Astrocyte of the hippocampus (primary cell): ENCODE results near the gene PACRG.
"Not testable (repeated sequence)": the region's sequence is repeated elsewhere in the genome, so short reads cannot be mapped to it uniquely, and the experiment has no call there.

Experiments used
- DNase-seq: peaks from one replicate; pipeline ENCODE4 v3.0.0; 2011; ENCODE audit warnings: low read depth, low spot score

PACRG gene

DNA sequence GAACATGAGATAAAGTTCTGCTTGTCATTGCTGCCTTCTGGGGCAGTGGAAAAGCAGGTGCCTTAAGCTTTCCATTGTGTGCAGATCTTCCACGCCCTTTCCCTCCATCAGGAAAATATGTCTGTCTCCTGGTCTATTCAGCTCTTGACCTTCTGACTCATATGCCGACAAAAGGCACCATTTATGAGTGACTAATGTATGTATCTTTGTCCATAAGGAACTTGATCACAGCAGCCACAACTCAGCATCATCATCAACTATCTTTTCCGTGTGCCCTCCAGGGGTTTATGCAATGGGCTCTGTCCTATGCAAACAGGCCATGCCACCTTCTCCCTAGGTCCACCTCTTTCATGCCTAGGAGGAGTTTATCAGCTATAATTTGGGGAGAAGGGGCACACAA is 584.1 kb downstream of the PACRG start:
- no peak for DNase-seq

DNA sequence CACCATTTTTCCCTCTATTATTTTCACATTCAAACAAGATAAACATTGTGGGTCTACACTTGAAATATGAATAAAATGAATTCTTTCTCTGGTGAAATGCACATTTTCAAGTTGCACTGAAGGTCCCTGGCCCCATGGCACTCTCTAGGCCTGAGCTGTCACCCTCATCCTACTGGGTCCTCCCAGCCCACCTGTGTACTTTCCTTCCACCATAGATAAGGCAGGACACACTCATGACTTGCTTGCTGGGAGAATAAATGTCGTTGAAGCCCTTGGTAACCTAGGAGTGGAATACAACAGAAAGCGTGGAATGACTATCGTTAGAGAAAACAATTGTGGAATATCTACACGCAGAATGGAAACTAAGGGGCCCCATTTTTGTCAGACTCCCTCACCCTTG is 585.8 kb downstream of the PACRG start:
- no peak for DNase-seq

DNA sequence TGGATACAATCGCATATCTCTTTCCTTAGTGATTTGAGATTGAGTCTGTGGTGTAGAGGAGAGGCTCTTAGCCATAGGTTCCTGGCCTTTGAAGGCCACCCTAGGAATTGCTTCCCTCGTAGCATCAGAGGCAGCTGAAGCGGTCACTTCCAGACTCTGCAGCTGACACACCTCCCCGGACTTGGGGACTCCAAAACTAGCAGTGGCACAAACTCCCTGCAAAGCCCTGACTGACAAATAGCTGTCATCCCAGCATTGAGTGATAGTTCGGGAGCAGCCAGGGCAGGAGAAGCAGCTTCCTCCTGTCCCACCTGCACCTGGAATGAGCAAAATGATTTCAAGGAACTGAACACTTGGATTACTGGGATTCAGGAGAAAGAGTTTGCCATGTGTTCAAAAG is 586.2 kb downstream of the PACRG start:
- DNase-seq = no peak

DNA sequence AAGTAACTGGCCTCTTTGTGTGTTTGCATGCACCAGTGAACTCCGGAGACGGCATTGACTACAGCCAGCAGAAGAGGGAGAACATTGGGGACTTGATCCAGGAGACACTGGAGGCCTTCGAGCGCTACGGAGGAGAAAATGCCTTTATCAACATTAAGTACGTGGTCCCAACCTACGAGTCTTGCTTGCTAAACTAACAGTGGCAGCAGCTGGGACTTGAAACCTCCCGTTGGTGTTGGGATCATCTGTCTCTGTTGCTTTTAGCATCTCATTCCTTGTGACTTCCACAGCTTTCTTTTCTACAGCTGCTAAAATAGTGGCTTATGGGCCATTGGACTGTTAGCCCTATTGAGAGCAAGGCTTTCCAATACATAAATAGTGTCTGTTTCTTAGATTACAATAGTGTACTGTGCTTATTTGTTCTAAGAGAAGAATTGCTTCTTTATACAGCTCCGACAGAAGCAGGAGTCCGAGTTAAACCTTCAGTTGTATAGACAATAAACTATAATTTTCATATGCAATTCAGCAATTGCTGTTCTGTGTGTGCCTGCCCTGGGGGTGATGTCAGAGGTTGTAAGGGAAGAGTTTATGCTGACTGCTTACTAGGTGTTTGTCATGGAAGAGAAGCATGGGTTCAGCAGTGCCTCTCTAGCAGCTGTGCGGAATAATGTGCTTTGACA is 587.2 kb downstream of the PACRG start:
- DNase-seq = peak; percentile 35

DNA sequence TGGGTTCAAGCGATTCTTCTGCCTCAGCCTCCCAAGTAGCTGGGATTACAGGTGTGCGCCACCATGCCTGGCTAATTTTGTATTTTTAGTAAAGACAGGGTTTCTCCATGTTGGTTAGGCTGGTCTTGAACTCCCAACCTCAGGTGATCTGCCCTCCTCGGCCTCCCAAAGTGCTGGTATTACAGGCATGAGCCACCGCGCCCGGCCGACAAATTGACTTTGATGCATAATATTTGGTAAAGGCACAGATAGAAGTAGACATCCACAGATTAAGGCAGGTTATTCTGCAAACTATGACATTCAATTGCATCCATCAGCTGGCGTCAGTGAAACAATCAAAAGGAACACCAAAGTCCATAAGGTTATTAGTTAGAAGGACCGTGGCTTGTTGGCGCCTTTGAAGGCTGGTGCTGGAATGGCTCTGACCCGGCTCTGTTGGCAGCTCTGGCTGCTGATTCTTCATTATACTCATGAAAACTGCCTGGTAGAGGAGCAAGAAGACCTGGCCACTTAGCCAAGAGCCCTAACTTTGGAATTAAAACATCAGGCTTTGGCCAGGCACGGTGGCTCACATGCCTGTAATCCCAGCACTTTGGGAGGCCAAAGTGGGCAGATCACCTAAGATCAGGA is 589.2 kb downstream of the PACRG start:
- DNase-seq = not testable (repeated sequence)

DNA sequence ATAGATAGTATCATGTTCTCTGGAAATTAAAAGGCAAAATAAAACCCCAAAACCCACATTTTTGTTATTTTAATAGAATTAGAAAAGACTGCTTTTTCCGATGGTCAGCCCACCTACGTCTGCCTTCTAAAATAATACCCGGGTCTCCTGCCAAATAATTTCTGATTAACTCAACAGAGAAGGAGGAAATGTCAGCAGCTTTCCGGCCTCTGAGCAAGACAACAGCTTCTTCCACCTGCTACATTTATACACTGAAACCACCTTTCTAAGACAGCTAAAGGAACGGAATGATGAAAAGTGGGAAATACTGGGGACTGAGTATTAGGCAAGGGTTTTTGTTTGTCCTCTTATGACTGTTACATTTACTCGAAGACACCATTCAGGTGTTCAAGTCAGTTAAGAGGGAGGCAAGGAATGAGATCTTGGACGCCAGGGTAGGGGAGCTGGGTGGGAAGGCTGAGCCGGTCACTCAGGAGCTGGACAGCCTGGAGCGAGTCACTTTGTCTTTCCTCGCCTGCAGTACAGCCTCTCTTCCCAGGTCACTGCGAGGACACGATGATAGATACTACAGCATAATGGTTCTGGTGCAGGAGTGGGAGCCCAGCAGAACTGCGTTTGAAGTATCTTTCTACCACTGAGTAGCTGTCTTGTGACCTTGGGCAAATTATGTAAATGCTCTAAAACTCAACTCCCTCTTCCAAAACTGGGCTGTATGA is 590.5 kb downstream of the PACRG start:
- DNase-seq = no peak

DNA sequence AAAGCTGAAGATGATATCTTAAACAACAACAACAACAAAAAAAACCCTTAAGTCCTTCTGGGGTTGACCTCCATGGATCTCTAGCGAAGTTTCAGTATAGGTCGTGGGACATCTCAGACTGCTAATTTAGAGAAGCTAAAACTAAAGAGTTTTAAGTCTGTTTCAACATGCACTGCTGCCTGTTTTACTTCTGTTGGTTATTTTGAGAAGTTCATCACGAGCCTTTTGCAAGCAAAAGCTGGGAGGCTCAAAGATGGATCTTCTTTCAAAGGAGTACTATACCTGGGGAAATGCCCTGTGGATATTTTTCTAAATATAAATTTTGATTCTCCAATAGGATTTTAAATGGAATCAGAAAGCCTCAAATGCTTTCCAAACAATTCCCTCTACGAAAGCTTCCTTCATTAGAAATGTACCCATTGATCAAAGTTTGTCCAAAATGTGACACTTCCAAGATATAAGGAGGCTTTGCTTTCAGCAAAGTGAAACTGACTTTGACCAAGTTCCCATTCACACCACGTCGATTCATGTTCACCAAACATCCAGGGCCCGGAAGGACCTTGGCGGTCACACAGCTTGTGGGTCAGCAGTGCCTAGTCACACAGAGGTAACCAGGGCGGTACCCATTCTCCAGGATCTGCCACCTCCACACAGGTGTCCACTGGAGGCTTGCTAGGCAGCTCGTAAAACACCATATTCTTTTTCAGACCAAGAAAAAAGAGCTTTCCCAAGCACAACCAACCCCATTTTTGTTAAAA is 592.0 kb downstream of the PACRG start:
- DNase-seq = no peak

DNA sequence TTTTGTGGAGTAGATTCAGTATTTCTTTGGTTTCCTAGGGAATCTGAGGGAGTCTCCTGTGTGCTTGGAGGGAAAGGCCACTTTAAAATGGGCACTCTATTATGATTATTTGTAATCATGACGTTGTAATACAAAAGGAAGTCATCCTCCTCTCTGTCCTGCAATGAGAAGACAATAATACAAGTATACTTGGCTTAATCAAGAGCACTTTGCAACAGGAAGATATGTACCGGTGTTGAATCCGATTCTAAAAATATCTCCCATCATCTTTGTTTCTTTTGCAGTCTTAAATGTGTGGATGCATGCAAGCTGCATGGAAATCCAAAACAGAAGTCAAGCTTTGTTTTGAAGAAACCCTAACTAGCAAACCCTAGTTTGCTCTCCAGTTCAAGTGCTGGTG is 592.6 kb downstream of the PACRG start:
- no peak for DNase-seq

DNA sequence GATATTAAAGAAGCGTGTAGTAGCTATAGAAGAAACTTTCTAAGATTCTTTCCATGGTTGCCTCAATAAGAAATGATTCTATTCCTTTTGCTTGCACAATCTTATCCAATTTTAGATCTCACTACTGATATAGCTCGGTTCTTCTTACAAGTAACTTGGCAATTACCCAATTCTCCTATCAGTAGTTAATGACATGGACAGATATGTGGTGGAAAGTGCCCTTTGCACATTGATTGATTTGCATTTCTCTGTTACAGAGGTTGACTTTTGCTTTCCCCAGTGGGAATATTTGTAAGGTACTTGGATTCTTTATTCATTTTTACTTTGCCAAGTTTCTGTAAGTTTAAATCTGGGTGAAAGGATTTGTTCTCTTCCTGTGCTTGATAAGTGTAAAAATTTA is 593.0 kb downstream of the PACRG start:
- no peak for DNase-seq

DNA sequence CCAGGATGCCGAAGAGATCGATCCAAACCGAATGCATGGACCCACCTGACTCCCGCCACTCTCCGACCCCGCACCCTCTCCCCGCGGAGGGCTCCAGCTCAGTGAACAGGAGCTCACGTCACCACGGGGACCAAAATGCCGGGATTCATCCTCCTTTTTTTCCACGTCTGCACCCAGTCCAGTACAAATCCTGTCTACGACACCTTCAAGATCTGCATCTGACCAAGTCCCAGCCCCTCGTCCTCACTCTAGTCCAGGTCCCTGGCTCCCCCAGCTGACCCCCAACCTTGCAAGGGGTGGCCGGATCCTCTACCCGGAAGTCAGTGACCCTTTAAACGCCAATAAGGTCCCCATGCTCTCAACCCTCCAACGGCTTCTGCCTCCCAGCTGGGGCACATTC is 593.9 kb downstream of the PACRG start:
- DNase-seq = no peak

DNA sequence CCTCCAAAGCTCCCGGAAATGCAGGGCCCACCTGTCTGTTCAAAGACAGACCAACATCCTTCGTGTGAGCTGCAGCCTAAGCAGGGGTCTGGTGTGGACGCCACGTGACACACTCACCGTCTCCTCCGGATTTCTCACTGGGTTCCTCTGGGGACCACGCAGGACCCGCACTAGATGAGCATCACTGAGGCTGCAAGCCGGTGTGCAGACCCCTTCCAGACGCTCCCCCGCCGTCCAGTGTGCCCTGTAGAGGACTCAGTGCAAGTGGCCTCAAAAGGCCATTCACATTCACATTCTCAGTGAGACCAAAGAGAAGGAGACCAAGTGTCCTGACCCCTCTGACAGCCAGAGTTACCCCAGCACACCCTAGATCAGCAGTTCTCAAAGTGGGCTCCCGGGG is 595.5 kb downstream of the PACRG start:
- DNase-seq = no peak

DNA sequence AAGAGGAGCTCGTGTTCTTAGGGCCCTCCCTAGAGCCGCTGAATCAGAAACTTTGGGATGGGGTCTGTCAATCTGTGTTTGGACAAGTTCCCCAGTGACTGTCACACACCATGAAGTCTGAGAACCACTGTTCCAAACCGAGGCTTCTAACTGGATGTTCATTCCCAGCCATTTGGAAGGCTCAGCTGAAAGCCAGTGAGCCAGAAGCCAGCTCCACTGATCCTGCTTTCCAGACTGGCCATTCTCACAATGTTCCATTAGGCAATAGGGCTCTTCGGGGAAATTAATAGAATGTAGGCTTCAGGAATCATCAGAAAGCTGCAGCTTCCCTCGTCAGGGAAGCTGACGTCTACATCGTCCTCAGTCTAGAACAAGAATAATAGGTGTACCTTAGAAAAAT is 595.9 kb downstream of the PACRG start:
- no peak for DNase-seq

DNA sequence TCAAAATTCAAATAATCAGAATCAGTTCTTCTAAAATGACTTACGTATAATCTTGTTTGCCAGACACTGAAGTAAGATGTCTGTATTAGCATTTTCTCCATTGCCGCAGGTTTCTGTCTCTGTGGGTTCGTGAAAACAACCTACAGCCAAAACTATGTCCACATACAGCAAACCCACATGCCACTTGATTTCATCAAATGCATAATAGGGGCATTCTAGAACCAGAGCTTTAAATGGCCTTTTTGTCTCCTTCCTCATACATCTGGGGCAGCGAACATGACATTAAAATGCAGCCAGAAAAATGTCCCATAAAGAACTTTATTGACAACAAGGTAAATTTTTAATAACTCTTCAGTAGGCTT is 596.5 kb downstream of the PACRG start:
- no peak for DNase-seq

DNA sequence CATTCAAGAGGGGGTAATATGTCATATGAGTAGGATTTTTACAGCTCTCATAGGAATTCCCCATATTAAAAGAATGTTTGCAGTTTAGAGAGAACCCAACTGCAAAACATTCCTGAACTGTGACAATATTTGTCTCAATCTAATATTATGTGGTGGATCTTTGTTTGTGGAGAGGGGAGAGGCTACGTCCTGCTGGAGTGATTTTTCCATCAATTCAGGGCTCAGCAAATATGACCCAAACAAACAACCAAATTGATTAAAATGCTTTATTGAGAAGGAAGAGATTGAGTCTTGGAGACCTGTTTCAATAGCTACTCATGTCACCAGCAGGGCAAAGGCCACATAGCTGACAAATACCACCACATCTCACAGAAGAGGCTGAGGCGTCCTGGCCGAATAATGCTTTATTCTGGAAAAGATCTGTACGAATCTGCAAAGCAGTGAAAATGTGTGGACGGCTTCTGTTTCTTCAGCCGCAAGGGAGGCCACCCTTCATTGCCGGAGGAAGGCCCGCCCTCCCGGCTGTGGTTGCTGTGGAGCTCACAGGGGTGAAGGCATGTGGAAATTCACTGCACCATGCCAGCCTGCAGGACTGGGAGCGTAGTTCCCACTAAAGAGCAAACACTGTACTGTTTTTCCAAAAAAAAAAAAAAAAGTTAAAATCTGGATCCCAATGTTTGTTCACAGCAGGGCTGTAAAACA is 597.1 kb downstream of the PACRG start:
- peak; percentile 89 for DNase-seq

DNA sequence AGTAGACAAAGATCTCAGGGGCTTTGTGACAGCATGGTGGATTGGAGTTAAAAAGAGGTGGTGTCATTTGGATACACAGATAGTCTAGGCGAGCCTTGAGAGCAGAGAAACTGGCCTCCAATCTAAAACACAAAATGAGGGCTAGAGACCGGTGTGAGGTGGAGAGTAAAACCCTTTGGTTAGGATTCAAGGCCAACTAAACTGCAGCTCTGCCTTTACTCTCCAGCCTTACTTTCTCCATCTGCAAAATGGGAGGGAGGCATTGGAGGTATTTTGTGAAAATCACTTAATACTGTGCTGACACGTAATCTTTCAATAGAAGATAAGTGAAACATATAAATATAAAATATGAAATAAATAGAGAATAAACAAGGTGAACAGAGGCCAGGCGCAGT is 597.6 kb downstream of the PACRG start:
- DNase-seq = no peak

DNA sequence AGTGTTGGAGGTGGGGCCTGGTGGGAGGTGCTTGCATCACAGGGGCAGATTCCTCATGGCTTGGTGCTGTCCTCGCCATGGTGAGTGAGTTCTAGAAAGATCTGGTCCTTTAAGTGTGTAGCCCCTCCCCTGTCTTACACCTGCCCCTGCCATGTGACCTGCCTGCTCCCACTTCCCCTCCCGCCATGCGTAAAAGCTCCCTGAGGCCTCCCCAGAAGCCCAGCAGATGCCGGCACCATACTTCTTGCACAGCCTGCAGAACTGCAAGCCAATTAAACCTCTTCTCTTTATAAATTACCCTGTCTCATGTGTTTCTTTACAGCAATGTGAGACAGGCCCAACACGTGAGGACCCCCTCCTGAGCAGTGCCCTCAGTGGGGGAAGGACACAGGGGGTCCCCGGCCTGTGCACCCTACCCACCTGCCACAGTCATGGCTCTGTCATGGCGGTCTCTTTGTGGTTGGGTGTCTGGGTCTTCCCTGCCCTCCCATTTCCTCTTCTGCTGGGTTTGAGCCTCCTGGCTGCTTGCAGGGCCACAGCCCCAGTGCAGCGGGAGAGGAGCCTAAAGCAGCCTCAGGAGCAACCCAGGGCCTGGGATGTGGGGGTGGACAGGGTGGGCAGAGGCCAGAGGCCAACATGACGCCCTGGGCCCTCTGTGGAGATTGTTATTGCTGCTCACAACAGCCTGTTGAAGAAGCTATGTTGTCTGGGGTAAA is 599.5 kb downstream of the PACRG start:
- no peak for DNase-seq

DNA sequence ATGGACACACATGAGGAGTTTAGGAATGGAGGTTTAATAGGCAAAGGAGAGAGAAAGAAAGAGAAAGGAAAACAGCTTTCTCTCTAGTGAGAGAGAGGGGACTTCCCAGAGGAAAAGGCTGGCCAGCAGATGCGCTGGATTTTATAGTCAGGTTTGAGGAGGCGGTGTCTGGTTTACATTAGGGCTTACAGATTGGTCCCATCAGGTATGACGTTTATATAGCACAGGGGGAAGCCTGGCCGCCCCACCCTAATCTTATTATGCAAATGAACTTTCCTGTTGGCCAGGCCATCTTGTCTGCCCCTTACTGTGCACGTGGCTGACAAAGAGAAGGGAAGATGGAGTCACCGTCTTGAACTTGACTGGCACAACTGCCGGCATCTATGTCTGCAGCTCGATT is 600.1 kb downstream of the PACRG start:
- DNase-seq = no peak

DNA sequence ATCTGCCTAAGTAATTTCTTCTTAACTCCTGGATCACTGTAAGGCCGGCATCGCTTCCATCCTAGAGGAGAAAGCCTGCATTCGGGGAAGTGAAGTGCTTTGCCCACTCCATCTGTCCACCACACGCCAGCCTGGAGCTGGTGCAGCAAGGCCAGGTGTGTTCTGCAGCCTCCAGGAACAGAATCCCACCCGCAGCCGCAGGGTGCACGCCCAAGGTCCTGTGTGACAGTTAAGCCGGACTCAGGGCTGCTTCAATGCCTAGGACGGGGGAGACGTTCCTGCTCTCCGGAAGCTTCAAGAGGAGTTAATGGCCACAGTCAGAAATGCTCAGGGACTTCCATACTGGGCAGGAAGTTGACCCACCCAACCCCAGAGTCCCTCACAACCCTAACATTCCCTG is 600.6 kb downstream of the PACRG start:
- DNase-seq = no peak

DNA sequence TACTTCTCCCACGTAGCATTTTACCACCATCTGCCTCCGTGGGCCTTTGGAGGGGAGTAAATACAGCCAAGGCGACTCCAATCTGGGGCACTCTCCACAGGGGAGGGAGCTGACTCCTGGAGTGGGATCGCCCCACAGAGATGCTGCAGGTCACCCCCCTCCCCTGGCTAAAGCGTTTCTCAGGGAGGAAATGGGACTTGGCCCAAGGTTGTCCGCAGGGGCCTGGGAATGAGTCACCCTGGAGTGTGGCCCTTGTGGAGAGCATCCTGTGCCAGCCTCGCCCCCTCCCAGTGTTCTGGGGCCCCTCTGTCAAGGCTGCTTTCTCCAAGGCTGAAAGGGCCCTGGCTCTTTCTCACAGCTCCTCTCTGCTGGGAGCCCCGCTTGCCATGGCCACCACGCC is 602.2 kb downstream of the PACRG start:
- DNase-seq = peak; percentile 59

DNA sequence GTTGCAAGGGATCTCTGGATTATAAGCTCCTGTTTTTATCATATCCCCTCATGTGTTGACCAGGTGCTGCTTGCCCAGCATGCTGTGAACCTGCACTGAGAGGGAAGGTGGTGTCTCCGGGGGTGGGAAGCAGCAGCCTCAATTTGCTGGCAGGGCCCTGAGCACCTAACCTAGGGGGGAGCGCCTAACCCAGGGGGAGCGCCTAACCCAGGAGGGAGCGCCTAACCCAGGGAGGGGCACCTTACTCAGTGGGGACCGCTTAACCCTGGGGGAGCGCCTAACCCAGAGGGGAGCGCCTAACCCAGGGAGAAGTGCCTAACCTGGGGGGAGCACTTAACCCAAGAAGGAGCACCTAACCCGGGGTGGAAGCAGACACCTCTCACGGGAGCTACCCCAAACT is 603.5 kb downstream of the PACRG start:
- DNase-seq = no peak

DNA sequence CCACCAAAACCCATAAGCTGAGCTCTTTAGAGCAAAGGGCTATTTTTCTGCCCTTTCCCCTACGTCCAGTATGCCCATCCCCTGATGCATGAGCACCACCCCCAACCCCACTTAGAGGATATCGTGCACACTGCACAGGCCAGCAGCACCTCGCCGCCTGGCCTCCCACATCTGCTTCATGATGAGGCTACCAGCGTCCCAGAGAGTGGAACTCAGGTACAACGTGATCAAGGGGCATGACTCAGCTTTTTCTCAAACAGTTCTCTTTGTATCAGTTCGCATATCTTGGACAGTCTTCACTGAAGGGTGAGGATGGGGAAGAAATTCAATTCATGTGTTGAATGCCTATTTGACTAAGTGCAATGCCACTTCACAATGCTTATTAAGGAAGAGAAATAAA is 604.8 kb downstream of the PACRG start:
- DNase-seq = peak; percentile 43
